Measurements from ENCODE around the gene GSTK1.

The GSTK1 gene

GRCh38 chr7:143300959-143301935, 38.0 kb downstream of the GSTK1 start:
- TF ChIP-seq CTCF (conservative IDR thresholded peaks at IDR 0.05; ENCODE audit: low read depth, low read length): no peak
- DNase-seq (ENCODE audit: low read depth): peak; percentile 69
- no peak overlapping the region for H3K4me3 ChIP-seq (ENCODE audit: low read depth, low read length)

DNA sequence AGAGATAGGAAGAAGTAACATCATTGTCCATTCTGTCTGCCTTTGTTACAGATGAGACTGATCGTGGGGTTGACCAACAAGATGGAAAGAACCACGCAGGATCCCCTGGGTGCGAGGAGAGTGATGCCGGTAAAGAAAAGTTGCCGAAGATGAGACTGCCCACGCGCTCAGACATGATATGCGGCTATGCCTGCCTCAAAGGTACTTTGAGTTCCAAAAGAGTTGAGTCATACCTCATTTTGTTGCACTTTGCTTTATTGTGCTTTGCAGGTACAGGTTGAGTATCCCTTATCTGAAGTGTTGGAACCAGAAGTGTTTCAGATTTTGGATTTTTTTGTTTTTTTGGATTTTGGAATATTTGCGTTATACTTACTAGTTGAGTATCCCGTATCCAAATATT, 40.5 kb downstream of the GSTK1 start:
- no peak for TF ChIP-seq CTCF (conservative IDR thresholded peaks at IDR 0.05; ENCODE audit: low read depth, low read length)
- DNase-seq (ENCODE audit: low read depth): no peak
- no peak overlapping the region for H3K4me3 ChIP-seq (ENCODE audit: low read depth, low read length)

DNA sequence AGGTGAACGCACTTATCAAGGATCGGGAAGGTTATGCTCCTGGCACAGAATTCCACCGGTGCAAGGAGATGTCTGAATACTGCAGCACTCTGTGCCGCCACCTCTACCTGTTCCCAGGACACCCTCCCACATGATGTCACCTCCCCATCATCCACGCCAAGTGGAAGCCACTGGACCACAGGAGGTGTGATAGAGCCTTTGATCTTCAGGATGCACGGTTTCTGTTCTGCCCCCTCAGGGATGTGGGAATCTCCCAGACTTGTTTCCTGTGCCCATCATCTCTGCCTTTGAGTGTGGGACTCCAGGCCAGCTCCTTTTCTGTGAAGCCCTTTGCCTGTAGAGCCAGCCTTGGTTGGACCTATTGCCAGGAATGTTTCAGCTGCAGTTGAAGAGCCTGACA, 41.7 kb downstream of the GSTK1 start:
- H3K4me3 ChIP-seq (ENCODE audit: low read depth, low read length): no peak overlapping the region
- no peak for DNase-seq (ENCODE audit: low read depth)
- no peak for TF ChIP-seq CTCF (conservative IDR thresholded peaks at IDR 0.05; ENCODE audit: low read depth, low read length)

- peak; percentile 81 for DNase-seq (ENCODE audit: low read depth)
- no peak overlapping the region for H3K4me3 ChIP-seq (ENCODE audit: low read depth, low read length)
- TF ChIP-seq CTCF (conservative IDR thresholded peaks at IDR 0.05; ENCODE audit: low read depth, low read length): peak; percentile 92
Observed at GRCh38 chr7:143305423-143306070, 42.3 kb downstream of the GSTK1 start.

- H3K4me3 ChIP-seq (ENCODE audit: low read depth, low read length): no peak overlapping the region
- DNase-seq (ENCODE audit: low read depth): no peak
- TF ChIP-seq CTCF (conservative IDR thresholded peaks at IDR 0.05; ENCODE audit: low read depth, low read length): no peak
Observed at GRCh38 chr7:143308632-143309031, 45.4 kb downstream of the GSTK1 start.

DNA sequence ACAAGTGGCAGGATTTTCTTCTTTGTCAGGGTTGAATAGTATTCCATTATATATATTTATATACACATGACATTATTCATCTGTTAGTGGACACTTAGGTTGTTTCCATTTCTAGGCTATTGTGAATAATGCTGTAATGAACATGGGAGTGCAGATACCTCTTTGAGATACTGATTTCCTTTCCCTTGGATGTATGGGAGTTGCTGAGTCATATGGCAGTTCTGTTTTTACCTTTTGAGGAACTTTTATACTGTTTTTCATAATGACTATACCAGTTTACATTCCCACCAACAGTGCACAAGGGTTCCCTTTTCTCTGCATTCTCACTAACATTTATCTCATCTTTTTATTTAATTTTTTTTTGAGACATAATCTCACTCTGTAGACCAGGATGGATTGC, 50.9 kb downstream of the GSTK1 start:
- no peak overlapping the region for H3K4me3 ChIP-seq (ENCODE audit: low read depth, low read length)
- DNase-seq (ENCODE audit: low read depth): no peak
- TF ChIP-seq CTCF (conservative IDR thresholded peaks at IDR 0.05; ENCODE audit: low read depth, low read length): no peak

Data from choroid plexus epithelial cell (primary cell).